Mesenchymal stem cell (in vitro differentiated cells and primary cell): Measurements from ENCODE around the gene DRAP1.

ENCODE experiments used
- DNase-seq: peaks from one replicate; pipeline ENCODE4 v3.0.0-alpha.2; 2013
- H2AFZ ChIP-seq: one replicate; pipeline ENCODE4 v1.6.1; 2013; ENCODE audit warnings: low read depth, mild to moderate bottlenecking, control low read depth, inconsistent platforms, low read length, moderate library complexity
- H2AK5ac ChIP-seq: 2 replicates; pipeline ENCODE4 v1.6.1; 2013; ENCODE audit warnings: low read length, moderate library complexity, mild to moderate bottlenecking, inconsistent platforms; ENCODE audit not compliant: severe bottlenecking
- H2BK120ac ChIP-seq: one replicate; pipeline ENCODE4 v1.6.1; 2013; ENCODE audit warnings: low read depth, mild to moderate bottlenecking, inconsistent platforms, low read length, moderate library complexity
- H2BK12ac ChIP-seq, 2 experiments: one replicate each; pipeline ENCODE4 v1.6.1; 2013; ENCODE audit warnings: inconsistent platforms in 2 of 2, low read length in 2 of 2, mild to moderate bottlenecking in 2 of 2, moderate library complexity in 2 of 2, control low read depth in 1 of 2
- H2BK15ac ChIP-seq: one replicate; pipeline ENCODE4 v1.6.1; 2013; ENCODE audit warnings: mild to moderate bottlenecking, low read depth, inconsistent platforms; ENCODE audit not compliant: poor library complexity, severe bottlenecking
- H2BK5ac ChIP-seq: 2 replicates; pipeline ENCODE4 v1.6.1; 2013; ENCODE audit warnings: low read depth, mild to moderate bottlenecking, low read length, control low read depth, inconsistent platforms; ENCODE audit not compliant: poor library complexity, severe bottlenecking
- H3K14ac ChIP-seq, 2 experiments: one replicate each; pipeline ENCODE4 v1.6.1; 2013; ENCODE audit warnings: inconsistent platforms in 2 of 2, low read length in 2 of 2, control low read depth in 1 of 2, mild to moderate bottlenecking in 1 of 2, moderate library complexity in 1 of 2
- H3K18ac ChIP-seq, 2 experiments: one replicate each; pipeline ENCODE4 v1.6.1; 2013; ENCODE audit warnings: inconsistent platforms in 2 of 2, low read length in 2 of 2, control low read depth in 1 of 2, low read depth in 1 of 2, mild to moderate bottlenecking in 1 of 2
- H3K23ac ChIP-seq, 2 experiments: one replicate each; pipeline ENCODE4 v1.6.1; 2013; ENCODE audit warnings: inconsistent platforms in 2 of 2, low read length in 2 of 2, mild to moderate bottlenecking in 2 of 2, moderate library complexity in 2 of 2, control low read depth in 1 of 2
- H3K27ac ChIP-seq: 2 replicates; pipeline ENCODE4 v1.5.1; 2013; ENCODE audit warnings: mild to moderate bottlenecking, moderate library complexity, low read length, control low read depth, inconsistent platforms; ENCODE audit not compliant: poor library complexity, severe bottlenecking
- H3K27me3 ChIP-seq, 2 experiments: 2 replicates each; pipeline versions ENCODE4 v1.6.1 to v1.7.0; 2013; ENCODE audit warnings: low read length in 2 of 2, mild to moderate bottlenecking in 2 of 2, moderate library complexity in 2 of 2, control low read depth in 1 of 2, inconsistent platforms in 1 of 2; ENCODE audit not compliant: control insufficient read depth in 1 of 2, insufficient read depth in 1 of 2
- H3K36me3 ChIP-seq, 2 experiments: 2 replicates each; pipeline versions ENCODE4 v1.6.1 to v1.7.0; 2013; ENCODE audit warnings: low read length in 2 of 2, control low read depth in 1 of 2, inconsistent platforms in 1 of 2, low read depth in 1 of 2, mild to moderate bottlenecking in 1 of 2; ENCODE audit not compliant: insufficient read depth in 2 of 2, control insufficient read depth in 1 of 2
- H3K4ac ChIP-seq, 2 experiments: one replicate each; pipeline ENCODE4 v1.6.1; 2013; ENCODE audit warnings: inconsistent platforms in 2 of 2, low read length in 2 of 2, mild to moderate bottlenecking in 2 of 2, moderate library complexity in 2 of 2, control low read depth in 1 of 2, low read depth in 1 of 2
- H3K4me1 ChIP-seq: 2 replicates; pipeline ENCODE4 v1.6.1; 2013; ENCODE audit warnings: low read depth, low read length, control low read depth; ENCODE audit not compliant: control insufficient read depth, insufficient read depth
- H3K4me2 ChIP-seq: 2 replicates; pipeline ENCODE4 v1.6.1; 2013; ENCODE audit warnings: low read length, mild to moderate bottlenecking, inconsistent platforms; ENCODE audit not compliant: poor library complexity, severe bottlenecking
- H3K4me3 ChIP-seq, 2 experiments: 2 replicates each; pipeline versions ENCODE4 v1.5.1 to v1.7.0; 2013; ENCODE audit warnings: low read length in 2 of 2, mild to moderate bottlenecking in 2 of 2, control low read depth in 1 of 2, low read depth in 1 of 2; ENCODE audit not compliant: insufficient read depth in 1 of 2
- H3K79me1 ChIP-seq: replicated peaks from 2 replicates; pipeline ENCODE4 v1.6.1; 2013; ENCODE audit warnings: mild to moderate bottlenecking, control low read depth, low read length, inconsistent platforms; ENCODE audit not compliant: poor library complexity, severe bottlenecking
- H3K9ac ChIP-seq: 2 replicates; pipeline ENCODE4 v1.7.0; 2013; ENCODE audit warnings: mild to moderate bottlenecking, low read length, moderate library complexity
- H3K9me3 ChIP-seq: 2 replicates; pipeline ENCODE4 v1.7.0; 2013; ENCODE audit warnings: mild to moderate bottlenecking, low read length; ENCODE audit not compliant: control insufficient read depth
- H4K8ac ChIP-seq: one replicate; pipeline ENCODE4 v1.6.1; 2013; ENCODE audit warnings: inconsistent platforms, mild to moderate bottlenecking, low read length, moderate library complexity
- H4K91ac ChIP-seq: one replicate; pipeline ENCODE4 v1.6.1; 2013; ENCODE audit warnings: mild to moderate bottlenecking, low read length, inconsistent platforms
- WGBS: methylation state at CpG from one replicate; pipeline ENCODE4 v1.1.7; 2013; ENCODE audit warnings: mixed read lengths; 5-methylcytosine and 5-hydroxymethylcytosine counted together

DRAP1 gene

DNA sequence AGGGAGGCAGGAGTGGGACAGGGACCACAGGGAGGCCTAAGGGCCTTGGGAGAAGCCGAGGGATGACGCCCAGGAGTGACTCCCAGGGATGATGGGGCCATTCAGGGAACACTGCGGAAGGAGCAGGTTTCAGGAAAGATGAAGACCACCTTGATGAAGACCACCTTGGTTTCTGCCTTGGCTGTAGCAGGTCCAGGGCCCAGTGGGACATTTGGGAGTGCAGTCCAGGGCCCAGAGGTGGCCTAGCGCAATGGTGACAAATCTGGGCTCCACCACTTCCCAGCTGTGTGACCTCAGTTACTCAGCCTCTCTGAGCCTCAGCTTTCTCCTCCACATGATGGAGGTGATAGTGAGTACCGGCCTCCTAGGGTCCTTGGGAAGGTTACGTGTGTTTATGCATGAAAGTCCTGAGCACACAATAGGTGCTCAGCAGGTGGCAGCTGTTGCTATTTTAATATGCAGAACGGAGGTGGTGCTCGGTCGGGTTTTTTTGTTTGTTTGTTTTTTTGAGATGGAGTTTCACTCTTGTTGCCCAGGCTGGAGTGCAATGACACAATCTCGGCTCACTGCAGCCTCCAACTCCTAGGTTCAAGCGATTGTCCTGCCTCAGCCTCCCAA lies 26.8 kb downstream of the DRAP1 start:
- Histone ChIP-seq H3K9me3 (no peaks in the 10 kb centered on the region), H2BK12ac (no peak overlapping the region), H3K27ac (no peak overlapping the region), H3K14ac (no peak overlapping the region), H3K79me1 (no peaks in the 10 kb centered on the region), H2AK5ac (no peak overlapping the region), H4K91ac (no peak overlapping the region), H3K36me3 (no peaks in the 10 kb centered on the region), H3K23ac (no peak overlapping the region), H3K4me3 (no peak overlapping the region), H2BK120ac (no peak overlapping the region), H3K4ac (no peak overlapping the region), H3K4me2 (no peak overlapping the region), H2AFZ (no peak overlapping the region), H4K8ac (no peak overlapping the region), H3K18ac (no peak overlapping the region), H3K4me1 (peaks cover 2% of the 10 kb centered on the region), H3K9ac (no peak overlapping the region), H2BK15ac (no peak overlapping the region), H3K27me3 (peaks cover 0 to 13% of the 10 kb centered on the region in 2 experiments), H2BK5ac (no peak overlapping the region)
- 82% methylated on average over 10 of the region's 11 CpGs for WGBS
- no peak for DNase-seq

- no peak overlapping the region for H2BK5ac ChIP-seq
Observed at GRCh38 chr11:65946655-65947054, 27.4 kb downstream of the DRAP1 start.

GRCh38 chr11:65947133-65947532 lies 27.9 kb downstream of the DRAP1 start:
- Histone ChIP-seq H2BK12ac (no peak overlapping the region), H3K27me3 (peaks cover 0 to 13% of the 10 kb centered on the region in 2 experiments), H4K8ac (no peak overlapping the region), H3K36me3 (no peaks in the 10 kb centered on the region), H2AFZ (no peak overlapping the region), H3K79me1 (no peaks in the 10 kb centered on the region), H2AK5ac (no peak overlapping the region), H3K4me1 (no peaks in the 10 kb centered on the region), H2BK15ac (no peak overlapping the region), H3K4me3 (no peak overlapping the region), H3K18ac (no peak overlapping the region), H3K9ac (no peak overlapping the region), H4K91ac (no peak overlapping the region), H3K27ac (no peak overlapping the region), H2BK5ac (no peak overlapping the region), H3K4ac (no peak overlapping the region), H3K14ac (no peak overlapping the region), H2BK120ac (no peak overlapping the region), H3K9me3 (no peaks in the 10 kb centered on the region), H3K23ac (no peak overlapping the region), H3K4me2 (no peak overlapping the region)
- DNase-seq, result no peak
- 79% methylated on average over 13 of the region's 13 CpGs for WGBS

More at GRCh38 chr11:65946655-65947054, 27.4 kb downstream of the DRAP1 start:
- H3K4ac ChIP-seq, result no peak overlapping the region
- H3K14ac ChIP-seq, result no peak overlapping the region
- no peak overlapping the region for H3K27ac ChIP-seq
- peaks cover 1% of the 10 kb centered on the region for H3K4me1 ChIP-seq
- no peak overlapping the region for H3K4me2 ChIP-seq
- H3K23ac ChIP-seq, result no peak overlapping the region
- H3K18ac ChIP-seq, result no peak overlapping the region
- no peaks in the 10 kb centered on the region for H3K36me3 ChIP-seq
- no peak overlapping the region for H4K8ac ChIP-seq
- no peak overlapping the region for H2BK120ac ChIP-seq
- H4K91ac ChIP-seq, result no peak overlapping the region
- DNase-seq, result no peak
- H2BK15ac ChIP-seq, result no peak overlapping the region
- H3K4me3 ChIP-seq, result no peak overlapping the region
- no peaks in the 10 kb centered on the region for H3K79me1 ChIP-seq
- no peak overlapping the region for H2AK5ac ChIP-seq
- WGBS, result 81% methylated on average over 3 of the region's 4 CpGs
- peaks cover 0 to 13% of the 10 kb centered on the region in 2 experiments for H3K27me3 ChIP-seq
- H2AFZ ChIP-seq, result no peak overlapping the region
- no peak overlapping the region for H2BK12ac ChIP-seq
- H3K9ac ChIP-seq, result no peak overlapping the region
- no peaks in the 10 kb centered on the region for H3K9me3 ChIP-seq

DNA sequence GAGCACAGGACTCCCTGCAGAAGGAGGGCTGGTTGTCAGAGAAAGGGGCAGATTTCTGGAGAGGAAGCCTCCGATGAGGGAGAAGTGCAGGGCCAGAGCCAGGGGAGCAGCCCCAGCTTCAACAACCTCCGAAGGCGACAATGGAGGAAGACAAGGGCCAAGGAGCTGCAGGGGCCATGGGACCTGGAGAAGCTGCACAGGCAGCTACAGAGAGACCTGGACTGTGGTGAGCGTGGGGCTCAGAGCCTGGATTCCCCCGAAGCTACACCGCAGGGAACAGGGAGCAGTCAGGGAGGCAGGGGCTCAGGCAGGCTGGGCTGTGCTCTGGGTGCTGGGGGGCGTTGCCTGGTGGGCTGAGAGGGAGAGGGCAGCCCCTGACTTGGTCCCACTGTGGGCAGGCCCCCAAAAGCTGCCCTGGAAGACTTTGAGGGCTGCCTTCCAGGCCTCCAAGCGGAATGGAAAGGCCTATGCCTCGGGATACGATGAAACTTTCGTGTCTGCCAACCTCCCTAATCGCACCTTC lies 28.4 kb downstream of the DRAP1 start:
- Histone ChIP-seq H3K4ac (no peak overlapping the region), H3K14ac (peak overlapping the region in 1 of 2 experiments; percentile 59)
- 86% methylated on average over 11 of the region's 12 CpGs for WGBS

More for the DNA sequence above, 28.4 kb downstream of the DRAP1 start:
- no peak overlapping the region for H3K9ac ChIP-seq
- DNase-seq, result no peak
- H3K4me3 ChIP-seq, result no peak overlapping the region
- H4K91ac ChIP-seq, result no peak overlapping the region
- no peak overlapping the region for H3K27ac ChIP-seq
- H3K23ac ChIP-seq, result no peak overlapping the region
- H3K4me2 ChIP-seq, result no peak overlapping the region
- H2BK12ac ChIP-seq, result no peak overlapping the region
- H3K9me3 ChIP-seq, result no peaks in the 10 kb centered on the region
- H2BK15ac ChIP-seq, result no peak overlapping the region
- no peak overlapping the region for H4K8ac ChIP-seq
- H3K27me3 ChIP-seq, result peaks cover 0 to 13% of the 10 kb centered on the region in 2 experiments
- no peaks in the 10 kb centered on the region for H3K79me1 ChIP-seq
- H2BK5ac ChIP-seq, result no peak overlapping the region
- H2BK120ac ChIP-seq, result no peak overlapping the region
- no peak overlapping the region for H2AFZ ChIP-seq
- no peak overlapping the region for H3K18ac ChIP-seq
- no peaks in the 10 kb centered on the region for H3K4me1 ChIP-seq
- H2AK5ac ChIP-seq, result no peak overlapping the region
- H3K36me3 ChIP-seq, result no peaks in the 10 kb centered on the region
